Measurements from ENCODE around the gene RHOT2.

DNA sequence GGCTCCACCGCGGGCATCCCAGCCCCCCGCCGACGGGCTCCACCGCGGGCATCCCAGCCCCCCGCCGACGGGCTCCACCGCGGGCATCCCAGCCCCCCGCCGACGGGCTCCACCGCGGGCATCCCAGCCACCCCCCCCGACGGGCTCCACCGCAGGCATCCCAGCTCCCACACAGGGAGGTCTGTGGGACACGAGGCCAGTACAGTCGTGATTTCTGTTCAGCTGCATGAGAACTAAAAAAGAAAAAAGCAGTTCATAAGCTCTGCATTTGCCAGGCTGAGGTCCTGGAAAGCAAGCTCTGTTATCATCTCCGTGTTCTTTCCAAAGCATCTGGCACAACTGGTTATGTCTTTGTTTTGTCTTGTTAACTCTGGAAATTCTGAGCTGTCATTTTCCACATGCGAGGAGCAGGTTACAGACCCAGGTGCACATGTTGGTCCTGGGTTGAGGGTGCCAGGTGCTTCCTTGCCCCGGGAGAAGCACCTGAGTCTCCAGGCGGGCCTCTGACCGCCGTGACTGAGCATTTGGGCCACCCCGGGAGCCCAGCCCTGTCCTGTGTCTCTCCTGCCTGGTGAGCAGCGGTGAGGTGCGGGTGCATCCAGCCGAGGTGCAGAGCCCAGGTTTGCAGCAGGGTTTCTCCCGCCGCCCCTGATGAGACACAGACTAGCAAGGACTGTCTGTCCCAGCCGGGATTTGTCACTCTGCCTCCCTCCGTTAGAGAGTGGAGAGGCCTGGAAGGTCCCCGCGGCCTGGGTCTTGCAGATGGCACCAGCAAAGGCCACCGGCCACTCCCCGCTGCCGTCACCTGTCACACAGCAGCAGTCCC, 47.0 kb upstream of the RHOT2 start:
- TF ChIP-seq, protein P1, sequence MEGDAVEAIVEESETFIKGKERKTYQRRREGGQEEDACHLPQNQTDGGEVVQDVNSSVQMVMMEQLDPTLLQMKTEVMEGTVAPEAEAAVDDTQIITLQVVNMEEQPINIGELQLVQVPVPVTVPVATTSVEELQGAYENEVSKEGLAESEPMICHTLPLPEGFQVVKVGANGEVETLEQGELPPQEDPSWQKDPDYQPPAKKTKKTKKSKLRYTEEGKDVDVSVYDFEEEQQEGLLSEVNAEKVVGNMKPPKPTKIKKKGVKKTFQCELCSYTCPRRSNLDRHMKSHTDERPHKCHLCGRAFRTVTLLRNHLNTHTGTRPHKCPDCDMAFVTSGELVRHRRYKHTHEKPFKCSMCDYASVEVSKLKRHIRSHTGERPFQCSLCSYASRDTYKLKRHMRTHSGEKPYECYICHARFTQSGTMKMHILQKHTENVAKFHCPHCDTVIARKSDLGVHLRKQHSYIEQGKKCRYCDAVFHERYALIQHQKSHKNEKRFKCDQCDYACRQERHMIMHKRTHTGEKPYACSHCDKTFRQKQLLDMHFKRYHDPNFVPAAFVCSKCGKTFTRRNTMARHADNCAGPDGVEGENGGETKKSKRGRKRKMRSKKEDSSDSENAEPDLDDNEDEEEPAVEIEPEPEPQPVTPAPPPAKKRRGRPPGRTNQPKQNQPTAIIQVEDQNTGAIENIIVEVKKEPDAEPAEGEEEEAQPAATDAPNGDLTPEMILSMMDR (conservative IDR thresholded peaks at IDR 0.05; ENCODE audit: low read depth, low read length), result no peak
- TF ChIP-seq EZH2 (IDR thresholded peaks at IDR 0.05; ENCODE audit: borderline replicate concordance, low read depth, low read length, poor library complexity, severe bottlenecking), result no peak
